Stimulated activated naive CD8-positive, alpha-beta T cell treated with anti-CD3 and anti-CD28 coated beads, Interleukin-15, amount 100 ng/mL, for 72 hours (primary cell): ENCODE results near the gene SIPA1L3.

ENCODE experiments used
- ATAC-seq: fragments of 150-1000 bp; cut with Tn5 transposase; 2 replicates; pipeline ENCODE4 v1.10.0; 2021; ENCODE audit warnings: mild to moderate bottlenecking, moderate library complexity
- DNase-seq, 2 donors: peaks; one replicate each; pipeline ENCODE4 v3.0.0; 2021 to 2022
- H3K27ac Mint-ChIP-seq, 2 donors: one replicate each; pipeline ENCODE4 v1.8.0; 2022; ENCODE audit warnings: mild to moderate bottlenecking in 2 of 2, mixed read lengths in 2 of 2, moderate library complexity in 2 of 2
- H3K27me3 Mint-ChIP-seq: one replicate; pipeline ENCODE4 v1.8.0; 2022; ENCODE audit warnings: mixed read lengths
- H3K4me1 Mint-ChIP-seq: one replicate; pipeline ENCODE4 v1.8.0; 2022; ENCODE audit warnings: mild to moderate bottlenecking, mixed read lengths
- H3K4me3 Mint-ChIP-seq, 2 donors: one replicate each; pipeline ENCODE4 v1.8.0; 2022; ENCODE audit warnings: mild to moderate bottlenecking in 2 of 2, mixed read lengths in 2 of 2, moderate library complexity in 1 of 2
- H3K9me3 Mint-ChIP-seq, 2 donors: one replicate each; pipeline ENCODE4 v1.8.0; 2022; ENCODE audit warnings: mixed read lengths in 2 of 2

SIPA1L3 gene

DNA sequence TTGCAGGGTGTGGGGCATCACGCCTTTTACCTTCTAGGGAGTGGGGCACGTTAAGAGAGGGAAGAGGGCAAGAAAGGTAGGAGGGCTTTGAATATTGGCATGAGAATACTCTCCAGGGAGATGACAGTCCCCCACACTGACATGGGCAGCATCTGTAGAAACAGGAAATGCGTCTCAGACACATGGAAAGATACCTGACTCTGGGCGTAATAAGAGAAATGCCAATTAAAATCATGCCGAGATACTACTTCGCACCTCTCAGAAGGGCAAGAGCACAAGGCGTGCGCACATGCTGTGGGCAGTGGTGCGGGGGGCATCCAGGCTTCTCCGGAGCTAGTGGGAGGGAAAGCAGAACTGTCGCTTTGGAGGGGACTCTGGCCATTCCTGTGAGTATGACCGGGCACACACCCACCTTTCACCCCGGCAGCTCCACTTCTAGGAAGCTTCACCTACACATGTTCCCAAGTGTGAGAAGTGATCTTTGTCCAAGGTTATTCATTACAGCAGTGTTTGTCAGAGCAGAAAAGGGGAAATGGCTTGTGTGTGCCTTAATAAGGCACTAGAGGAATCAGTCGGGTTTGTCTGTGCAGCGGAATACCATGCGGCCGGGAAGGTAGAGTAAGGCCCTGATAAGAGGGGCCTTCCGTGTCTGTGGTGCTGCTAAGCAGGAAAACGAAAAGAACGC, 99.5 kb downstream of the SIPA1L3 start:
- ATAC-seq (no peak), DNase-seq (no peak)
- H3K4me3 Mint-ChIP-seq, result no peak overlapping the region

GRCh38 chr19:38009650-38010242, 102.7 kb downstream of the SIPA1L3 start:
- H3K27ac Mint-ChIP-seq, result no peak overlapping the region
- H3K27me3 Mint-ChIP-seq, result no peaks in the 10 kb centered on the region
- no peaks in the 10 kb centered on the region for H3K9me3 Mint-ChIP-seq
- no peak for DNase-seq
- no peaks in the 10 kb centered on the region for H3K4me1 Mint-ChIP-seq
- H3K4me3 Mint-ChIP-seq, result no peak overlapping the region
- ATAC-seq, result no peak

More for the DNA sequence above, 99.5 kb downstream of the SIPA1L3 start:
- H3K27me3 Mint-ChIP-seq, result no peaks in the 10 kb centered on the region
- no peaks in the 10 kb centered on the region for H3K4me1 Mint-ChIP-seq
- H3K9me3 Mint-ChIP-seq, result no peaks in the 10 kb centered on the region
- no peak overlapping the region for H3K27ac Mint-ChIP-seq

DNA sequence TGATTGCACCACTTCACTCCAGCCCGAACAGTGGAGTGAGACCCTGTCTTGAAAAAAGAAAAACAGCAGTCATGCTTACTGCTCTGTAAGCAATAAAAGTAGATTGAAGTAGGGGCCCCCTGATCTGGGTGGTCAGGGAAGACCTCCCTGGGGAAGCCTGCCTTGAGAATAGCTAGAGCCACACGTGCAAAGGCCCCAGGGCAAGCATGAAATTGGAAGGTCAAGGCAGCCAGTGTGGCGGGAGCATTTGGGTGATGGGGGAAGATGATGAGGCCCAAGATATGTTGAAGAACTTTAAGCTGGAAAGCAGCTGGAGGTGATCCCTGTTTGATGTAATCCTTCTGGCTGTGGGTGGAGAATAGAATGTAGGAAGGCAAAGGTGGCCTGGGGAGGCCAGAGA, 104.4 kb downstream of the SIPA1L3 start:
- H3K4me3 Mint-ChIP-seq, result no peak overlapping the region
- ATAC-seq (no peak), DNase-seq (no peak)
- H3K9me3 Mint-ChIP-seq, result no peaks in the 10 kb centered on the region
- H3K27ac Mint-ChIP-seq, result peak overlapping the region; percentile 0 to 84
- H3K4me1 Mint-ChIP-seq, result no peaks in the 10 kb centered on the region
- H3K27me3 Mint-ChIP-seq, result no peaks in the 10 kb centered on the region

- H3K27ac Mint-ChIP-seq, result no peak overlapping the region
These were observed 105.3 kb downstream of the SIPA1L3 start for GRCh38 chr19:38012290-38012689.

DNA sequence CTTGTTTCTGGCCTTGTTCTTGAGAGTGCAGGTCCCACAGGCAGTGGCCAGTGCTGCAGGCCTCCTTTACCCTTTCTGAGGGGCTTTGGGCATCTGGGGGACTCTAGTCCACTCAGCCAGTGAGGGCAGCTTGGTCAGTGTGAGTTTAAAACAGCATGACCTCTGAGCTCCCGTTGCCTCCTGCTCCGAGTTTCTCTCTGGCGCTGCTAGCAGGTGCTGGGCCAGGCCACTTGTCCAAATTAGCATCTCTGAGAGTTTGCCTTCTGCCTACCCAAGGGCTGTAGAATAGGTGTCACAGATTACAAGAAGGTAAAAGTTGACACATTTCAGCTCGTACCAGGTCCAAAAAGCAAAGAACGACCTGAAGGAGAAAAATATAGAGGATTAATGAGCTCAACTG, 105.9 kb downstream of the SIPA1L3 start:
- H3K4me3 Mint-ChIP-seq, result no peak overlapping the region
- H3K27ac Mint-ChIP-seq, result peak overlapping the region in 1 of 2 donors; percentile 44
- H3K4me1 Mint-ChIP-seq, result no peaks in the 10 kb centered on the region
- ATAC-seq, result no peak
- no peaks in the 10 kb centered on the region for H3K27me3 Mint-ChIP-seq
- DNase-seq, result no peak
- H3K9me3 Mint-ChIP-seq, result no peaks in the 10 kb centered on the region

More at GRCh38 chr19:38012290-38012689, 105.3 kb downstream of the SIPA1L3 start:
- Mint-ChIP-seq H3K27me3 (no peaks in the 10 kb centered on the region), H3K4me1 (no peaks in the 10 kb centered on the region), H3K4me3 (no peak overlapping the region), H3K9me3 (no peaks in the 10 kb centered on the region)
- no peak for DNase-seq
- no peak for ATAC-seq

GRCh38 chr19:38013913-38014580, 107.0 kb downstream of the SIPA1L3 start:
- Mint-ChIP-seq H3K4me3 (no peak overlapping the region), H3K27ac (peak overlapping the region in 1 of 2 donors; percentile 50), H3K27me3 (no peaks in the 10 kb centered on the region), H3K9me3 (no peaks in the 10 kb centered on the region), H3K4me1 (no peaks in the 10 kb centered on the region)
- no peak for ATAC-seq
- no peak for DNase-seq

GRCh38 chr19:38015216-38015615, 108.2 kb downstream of the SIPA1L3 start:
- no peaks in the 10 kb centered on the region for H3K27me3 Mint-ChIP-seq
- no peak overlapping the region for H3K4me3 Mint-ChIP-seq
- no peak overlapping the region for H3K27ac Mint-ChIP-seq
- no peaks in the 10 kb centered on the region for H3K9me3 Mint-ChIP-seq
- ATAC-seq (no peak), DNase-seq (no peak)
- no peaks in the 10 kb centered on the region for H3K4me1 Mint-ChIP-seq

GRCh38 chr19:38015761-38016160, 108.8 kb downstream of the SIPA1L3 start:
- no peaks in the 10 kb centered on the region for H3K4me1 Mint-ChIP-seq
- DNase-seq, result no peak

DNA sequence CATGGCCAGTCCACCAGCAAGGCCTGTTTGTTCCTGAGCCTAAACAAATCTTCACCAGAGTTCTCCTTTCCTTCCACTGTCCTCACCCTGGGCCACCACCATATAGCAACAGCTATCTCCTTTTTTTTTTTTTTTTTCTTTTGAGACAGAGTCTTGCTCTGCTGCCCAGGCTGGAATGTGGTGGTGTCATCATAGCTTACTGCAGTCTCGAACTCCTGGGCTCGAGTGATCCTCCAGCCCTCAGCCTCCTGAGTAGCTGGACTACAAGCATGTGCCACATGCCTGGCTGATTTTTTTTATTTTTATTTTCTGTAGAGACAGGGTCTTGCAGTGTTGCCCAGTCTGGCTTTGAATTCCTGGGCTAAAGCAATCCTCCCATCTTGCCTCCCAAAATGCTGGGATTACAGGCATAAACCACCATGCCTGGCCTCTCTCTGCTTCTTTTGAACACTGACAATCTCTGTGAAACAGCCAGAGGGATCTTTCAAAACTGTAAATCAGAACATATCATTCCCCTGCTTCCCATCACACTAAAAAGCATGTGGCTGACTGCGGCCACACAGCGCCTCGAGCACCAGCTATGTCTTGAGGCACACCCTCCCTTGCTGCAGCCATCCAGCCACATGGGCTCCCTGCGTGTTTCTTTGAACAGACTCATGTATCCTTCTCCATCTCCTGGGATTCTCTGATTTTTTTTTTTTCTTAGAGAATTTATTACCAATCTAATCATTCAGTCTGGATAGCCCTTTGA, 110.6 kb downstream of the SIPA1L3 start:
- peak overlapping the region in 1 of 2 donors; percentile 66 for H3K27ac Mint-ChIP-seq
- no peak overlapping the region for H3K4me3 Mint-ChIP-seq
- ATAC-seq (no peak), DNase-seq (no peak)
- H3K9me3 Mint-ChIP-seq, result no peaks in the 10 kb centered on the region
- H3K4me1 Mint-ChIP-seq, result no peaks in the 10 kb centered on the region
- H3K27me3 Mint-ChIP-seq, result no peaks in the 10 kb centered on the region

More at GRCh38 chr19:38015761-38016160, 108.8 kb downstream of the SIPA1L3 start:
- no peaks in the 10 kb centered on the region for H3K27me3 Mint-ChIP-seq
- ATAC-seq, result no peak
- no peak overlapping the region for H3K27ac Mint-ChIP-seq
- H3K9me3 Mint-ChIP-seq, result no peaks in the 10 kb centered on the region
- H3K4me3 Mint-ChIP-seq, result no peak overlapping the region

DNA sequence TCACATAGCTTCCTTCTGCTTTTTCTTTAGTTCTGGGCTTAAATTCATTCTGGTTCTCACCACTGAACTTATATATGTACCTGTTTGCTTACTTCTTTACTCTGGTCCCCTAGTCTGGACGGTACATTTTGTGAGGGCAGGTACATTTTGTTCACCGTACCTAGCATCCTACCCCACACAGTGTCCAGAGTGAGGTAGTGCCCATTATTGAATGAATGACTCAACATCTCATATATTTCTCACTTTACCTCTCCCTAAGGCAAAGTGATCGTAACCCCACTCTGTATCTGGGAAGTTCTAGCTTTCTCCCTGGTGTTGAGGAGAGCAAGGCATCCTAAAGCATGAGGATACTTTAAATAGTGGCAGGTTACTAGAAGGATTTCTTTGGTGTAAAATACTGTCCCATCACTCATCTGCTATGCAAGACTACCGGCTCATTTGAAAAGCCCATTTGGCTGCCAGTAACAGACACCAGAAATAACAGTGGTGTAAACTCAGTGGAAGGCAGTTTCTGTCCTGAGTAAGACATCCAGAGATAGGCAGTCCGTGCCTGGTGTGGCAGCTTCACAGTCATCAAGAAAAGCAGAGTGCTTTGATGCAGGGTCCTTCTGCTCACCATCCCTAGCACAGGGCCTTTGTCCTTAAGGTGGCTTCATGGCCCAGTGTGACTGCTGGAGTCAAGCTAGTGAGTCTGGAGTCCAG, 111.8 kb downstream of the SIPA1L3 start:
- no peak overlapping the region for H3K27ac Mint-ChIP-seq
- ATAC-seq (no peak), DNase-seq (no peak)
- no peaks in the 10 kb centered on the region for H3K27me3 Mint-ChIP-seq
- H3K9me3 Mint-ChIP-seq, result no peaks in the 10 kb centered on the region
- H3K4me3 Mint-ChIP-seq, result no peak overlapping the region
- H3K4me1 Mint-ChIP-seq, result no peaks in the 10 kb centered on the region

DNA sequence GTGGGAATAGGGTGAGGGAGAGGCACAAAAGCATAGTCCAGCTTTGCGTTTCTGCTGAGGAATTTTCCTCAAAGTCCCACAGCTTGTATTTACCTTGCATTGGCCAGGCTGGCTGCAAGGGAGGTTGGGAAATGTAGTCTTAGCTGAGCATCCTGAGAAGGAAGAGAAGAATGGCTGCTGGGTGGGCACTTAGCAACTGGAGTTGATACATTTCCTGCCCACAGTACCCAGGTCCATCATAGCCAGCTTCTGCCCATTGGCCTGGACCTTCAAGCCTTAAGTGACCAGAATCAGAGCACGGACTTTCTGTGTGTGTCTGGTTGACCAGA, 112.4 kb downstream of the SIPA1L3 start:
- Mint-ChIP-seq H3K9me3 (no peaks in the 10 kb centered on the region), H3K4me3 (no peak overlapping the region), H3K4me1 (no peaks in the 10 kb centered on the region), H3K27me3 (no peaks in the 10 kb centered on the region), H3K27ac (no peak overlapping the region)
- DNase-seq (no peak), ATAC-seq (no peak)

GRCh38 chr19:38020311-38020710, 113.3 kb downstream of the SIPA1L3 start:
- H3K27ac Mint-ChIP-seq, result no peak overlapping the region
- H3K4me1 Mint-ChIP-seq, result no peaks in the 10 kb centered on the region
- DNase-seq (no peak), ATAC-seq (no peak)
- H3K4me3 Mint-ChIP-seq, result no peak overlapping the region
- no peaks in the 10 kb centered on the region for H3K27me3 Mint-ChIP-seq
- no peaks in the 10 kb centered on the region for H3K9me3 Mint-ChIP-seq

- Mint-ChIP-seq H3K27me3 (no peaks in the 10 kb centered on the region), H3K27ac (no peak overlapping the region), H3K9me3 (no peaks in the 10 kb centered on the region), H3K4me3 (no peak overlapping the region), H3K4me1 (no peaks in the 10 kb centered on the region)
- ATAC-seq (no peak), DNase-seq (no peak)
These were observed 114.3 kb downstream of the SIPA1L3 start for GRCh38 chr19:38021352-38021751.

DNA sequence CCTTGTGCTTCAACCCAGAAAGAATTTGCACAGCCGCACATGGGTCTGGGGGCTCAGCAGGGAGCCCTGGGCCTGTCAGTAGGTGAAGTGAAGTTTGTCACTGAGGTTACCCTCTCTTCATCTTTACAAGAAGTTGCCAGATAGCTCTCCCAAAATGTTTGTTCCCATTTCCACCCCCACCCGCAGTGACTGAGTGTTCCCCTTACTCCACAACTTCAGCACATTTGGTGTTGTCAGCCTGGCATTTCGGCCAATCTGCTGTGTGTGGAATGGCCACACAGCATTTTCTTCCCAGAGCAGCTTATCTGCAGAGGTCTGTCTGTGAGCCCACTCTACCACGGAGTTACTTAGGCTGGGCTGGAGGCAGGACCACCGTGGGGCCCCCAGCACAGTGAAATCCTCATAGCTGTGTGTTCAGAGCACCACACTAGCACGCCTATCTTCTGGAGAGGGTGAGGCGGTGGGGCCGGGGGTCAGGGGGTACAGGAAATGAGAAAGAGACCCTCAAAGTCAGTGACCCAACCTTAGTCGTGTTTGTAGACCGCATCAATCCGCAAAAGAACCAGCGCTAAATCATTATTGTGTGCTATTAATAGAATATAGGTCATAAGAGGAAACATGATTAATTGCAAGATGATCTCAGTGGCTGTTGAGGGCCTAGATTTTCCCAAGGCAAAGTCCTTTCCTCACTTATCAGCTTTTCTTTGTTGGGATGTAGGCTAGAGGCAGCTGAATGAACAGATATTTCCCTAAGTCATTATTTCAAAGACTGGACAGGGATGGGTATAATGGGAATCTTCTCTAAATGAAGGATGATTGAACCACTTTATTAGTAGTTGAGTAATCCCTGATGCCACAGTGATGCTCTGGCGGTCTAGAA, 116.0 kb downstream of the SIPA1L3 start:
- no peak for ATAC-seq
- no peaks in the 10 kb centered on the region for H3K9me3 Mint-ChIP-seq
- peak overlapping the region in 1 of 2 donors; percentile 86 for H3K27ac Mint-ChIP-seq
- H3K4me3 Mint-ChIP-seq, result no peak overlapping the region
- no peaks in the 10 kb centered on the region for H3K4me1 Mint-ChIP-seq
- H3K27me3 Mint-ChIP-seq, result no peaks in the 10 kb centered on the region
- DNase-seq, result no peak
